AG04449 (cell line): ENCODE data around the gene LAMB4.

ENCODE experiments used
- CTCF ChIA-PET: fragments of 350-600 bp; formaldehyde crosslinking; extraction: SDS; loops from one replicate; lab custom pipeline; 2021; ENCODE audit warnings: antibody characterized with exemption; lab: Yijun Ruan, JAX
- POLR2A ChIA-PET: fragments of 400-600, 350-600 bp; formaldehyde crosslinking; extraction: SDS; loops from one replicate; lab custom pipeline; 2020; ENCODE audit warnings: antibody characterized with exemption, inconsistent platforms; lab: Yijun Ruan, JAX
- DNase-seq: peaks from one replicate; pipeline ENCODE4 v3.0.0-alpha.2; 2010; ENCODE audit warnings: low read depth, low spot score
- H3K4me3 ChIP-seq: 2 replicates; pipeline ENCODE4 v1.5.1; 2011; ENCODE audit warnings: low read depth, mild to moderate bottlenecking, control low read depth, low read length
- CTCF ChIP-seq: IDR thresholded peaks from one replicate; pipeline ENCODE4 v1.5.1; 2011; ENCODE audit warnings: mild to moderate bottlenecking, moderate library complexity, low read length, control low read depth, inconsistent platforms; ENCODE audit not compliant: insufficient read depth; ENCODE audit errors: missing control alignments

LAMB4 gene

DNA sequence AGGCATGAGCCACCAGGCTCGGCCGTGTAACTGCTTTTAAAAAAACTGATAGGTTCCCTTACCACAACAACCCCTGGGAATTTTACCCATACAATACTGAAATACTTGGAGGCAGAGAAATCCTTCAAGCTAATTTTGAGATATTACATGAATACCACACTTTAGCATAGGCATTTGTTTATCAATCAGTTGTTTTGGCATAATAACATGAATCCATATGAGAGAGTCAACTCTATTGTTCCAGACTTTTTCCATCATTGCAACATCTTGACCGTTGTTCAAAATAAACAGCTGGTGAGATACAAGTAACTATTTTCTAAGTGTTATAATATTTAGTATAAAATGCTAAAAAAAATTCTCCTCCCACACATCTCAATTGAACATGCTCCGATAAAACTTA, 36.8 kb downstream of the LAMB4 start:
- TF ChIP-seq CTCF, result no peak
- H3K4me3 ChIP-seq, result no peak overlapping the region
- POLR2A ChIA-PET, result no interaction called here
- no peak for DNase-seq
- CTCF ChIA-PET, result no interaction called here

- CTCF ChIA-PET, result no interaction called here
- TF ChIP-seq CTCF, result no peak
- H3K4me3 ChIP-seq, result no peak overlapping the region
Measured at GRCh38 chr7:108091461-108091831, 38.7 kb downstream of the LAMB4 start.

DNA sequence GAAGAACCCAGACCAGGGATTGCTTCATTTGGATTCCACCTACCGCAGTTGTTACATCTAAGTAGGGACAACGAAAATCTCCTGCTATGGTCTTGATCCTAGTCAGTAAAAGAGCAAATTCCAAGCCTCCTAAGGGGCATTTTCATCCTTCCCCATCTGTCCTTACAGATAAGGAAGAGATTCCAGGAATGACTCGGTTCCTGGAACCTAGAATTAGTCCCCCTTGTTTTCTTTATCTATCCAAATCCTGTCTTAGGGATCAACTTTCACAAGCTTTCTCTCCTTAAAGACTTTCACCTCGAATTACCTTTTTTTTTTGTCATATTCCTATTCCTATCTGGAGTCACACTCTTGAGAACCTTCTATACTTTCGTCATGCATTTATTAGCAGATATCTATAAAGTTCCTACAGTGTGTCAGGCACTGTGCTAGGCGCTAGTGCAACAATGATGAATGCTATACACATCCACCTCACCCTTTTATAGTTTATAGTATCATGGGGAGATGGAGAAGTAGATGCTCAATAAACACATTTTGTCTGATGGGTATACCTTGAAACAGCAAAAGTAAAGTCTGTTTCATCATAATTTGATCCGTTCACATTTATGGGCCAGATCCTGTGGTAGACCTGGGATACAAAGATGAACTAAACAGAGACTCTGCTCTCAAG, 39.2 kb downstream of the LAMB4 start:
- no peak for DNase-seq
- TF ChIP-seq CTCF, result no peak
- POLR2A ChIA-PET, result no interaction called here
- no peak overlapping the region for H3K4me3 ChIP-seq
- CTCF ChIA-PET, result no interaction called here

More at GRCh38 chr7:108091461-108091831, 38.7 kb downstream of the LAMB4 start:
- DNase-seq, result no peak
- POLR2A ChIA-PET, result no interaction called here

GRCh38 chr7:108089381-108089780, 40.8 kb downstream of the LAMB4 start:
- no peak overlapping the region for H3K4me3 ChIP-seq
- no peak for DNase-seq
- ChIA-PET POLR2A (no interaction called here), CTCF (no interaction called here)
- TF ChIP-seq CTCF, result no peak

GRCh38 chr7:108088729-108089128, 41.4 kb downstream of the LAMB4 start:
- no peak for DNase-seq
- POLR2A ChIA-PET, result no interaction called here
- CTCF ChIA-PET, result no interaction called here
- H3K4me3 ChIP-seq, result no peak overlapping the region
- no peak for TF ChIP-seq CTCF

- ChIA-PET POLR2A (interaction anchor here (0.7 kb wide), 1 partner anchor 190 kb away, joined by 4 read pairs; no protein-coding TSS in a partner anchor), CTCF (interaction anchor here (0.9 kb wide), 1 partner anchor 9 kb away, joined by 4 read pairs; no protein-coding TSS in a partner anchor)
- DNase-seq, result no peak
- no peak overlapping the region for H3K4me3 ChIP-seq
- TF ChIP-seq CTCF, result no peak
Measured at GRCh38 chr7:108087778-108088177, 42.4 kb downstream of the LAMB4 start.
